ENCODE measurements around the gene ARHGEF5.
"Not testable (repeated sequence)": the region's sequence is repeated elsewhere in the genome, so short reads cannot be mapped to it uniquely, and the experiment has no call there.

DNA sequence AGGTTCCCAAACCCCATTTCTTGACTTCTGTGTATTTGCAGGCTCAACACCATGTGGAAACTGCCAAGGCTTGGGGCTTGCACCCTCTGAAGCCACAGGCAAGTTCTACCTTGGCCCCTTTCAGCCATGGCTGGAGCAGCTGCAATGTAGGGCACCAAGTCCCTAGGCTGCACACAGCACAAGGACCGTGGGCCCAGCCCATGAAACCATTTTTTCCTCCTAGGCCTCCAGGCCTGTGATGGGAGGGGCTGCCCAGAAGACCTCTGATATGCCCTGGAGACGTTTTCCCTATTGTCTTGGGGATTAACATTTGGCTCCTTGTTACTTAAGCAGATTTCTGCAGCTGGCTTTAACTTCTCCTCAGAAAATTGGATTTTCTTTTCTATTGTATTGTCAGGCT is 72.3 kb downstream of the ARHGEF5 start:
- TF ChIP-seq, protein P1, sequence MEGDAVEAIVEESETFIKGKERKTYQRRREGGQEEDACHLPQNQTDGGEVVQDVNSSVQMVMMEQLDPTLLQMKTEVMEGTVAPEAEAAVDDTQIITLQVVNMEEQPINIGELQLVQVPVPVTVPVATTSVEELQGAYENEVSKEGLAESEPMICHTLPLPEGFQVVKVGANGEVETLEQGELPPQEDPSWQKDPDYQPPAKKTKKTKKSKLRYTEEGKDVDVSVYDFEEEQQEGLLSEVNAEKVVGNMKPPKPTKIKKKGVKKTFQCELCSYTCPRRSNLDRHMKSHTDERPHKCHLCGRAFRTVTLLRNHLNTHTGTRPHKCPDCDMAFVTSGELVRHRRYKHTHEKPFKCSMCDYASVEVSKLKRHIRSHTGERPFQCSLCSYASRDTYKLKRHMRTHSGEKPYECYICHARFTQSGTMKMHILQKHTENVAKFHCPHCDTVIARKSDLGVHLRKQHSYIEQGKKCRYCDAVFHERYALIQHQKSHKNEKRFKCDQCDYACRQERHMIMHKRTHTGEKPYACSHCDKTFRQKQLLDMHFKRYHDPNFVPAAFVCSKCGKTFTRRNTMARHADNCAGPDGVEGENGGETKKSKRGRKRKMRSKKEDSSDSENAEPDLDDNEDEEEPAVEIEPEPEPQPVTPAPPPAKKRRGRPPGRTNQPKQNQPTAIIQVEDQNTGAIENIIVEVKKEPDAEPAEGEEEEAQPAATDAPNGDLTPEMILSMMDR (conservative IDR thresholded peaks at IDR 0.05; ENCODE audit: low read length), result not testable (repeated sequence)
- not testable (repeated sequence) for TF ChIP-seq EZH2phosphoT487 (IDR thresholded peaks at IDR 0.05; ENCODE audit: borderline replicate concordance)
